Keratinocyte (primary cell): Measurements from ENCODE around the gene VTCN1. TPM values are rescaled to one million over a fixed set of nuclear protein-coding genes. Genes with fewer than 3 reads are reported as not detected.

Source experiments
- DNase-seq: peaks from one replicate; pipeline ENCODE4 v3.0.0-alpha.2; 2011; ENCODE audit warnings: low read depth, missing footprints, low spot score
- FAIRE-seq: peaks from 2 replicates; lab custom pipeline; 2011; peaks lifted over from hg19 to GRCh38; lab: Jason Lieb, UNC
- H2AFZ ChIP-seq: 2 replicates; pipeline ENCODE4 v1.6.0; 2012; ENCODE audit warnings: low read length, control low read depth, inconsistent platforms; ENCODE audit not compliant: control insufficient read depth
- H3K27ac ChIP-seq: 2 replicates; pipeline ENCODE4 v1.5.1; 2011; ENCODE audit warnings: low read length; ENCODE audit not compliant: control insufficient read depth, insufficient read depth
- H3K27me3 ChIP-seq: 3 replicates; pipeline ENCODE4 v1.6.0; 2011; ENCODE audit warnings: low read length; ENCODE audit not compliant: control insufficient read depth, insufficient read depth; ENCODE audit errors: extremely low read depth
- H3K36me3 ChIP-seq, 2 experiments: 2 replicates in 1 of 2; 3 replicates in 1 of 2; pipeline ENCODE4 v1.5.1; 2011; ENCODE audit warnings: low read length in 2 of 2, mild to moderate bottlenecking in 1 of 2; ENCODE audit not compliant: control insufficient read depth in 2 of 2, insufficient read depth in 2 of 2; ENCODE audit errors: extremely low read depth in 1 of 2
- H3K4me1 ChIP-seq: 3 replicates; pipeline ENCODE4 v1.5.1; 2011; ENCODE audit warnings: low read length; ENCODE audit not compliant: control insufficient read depth, insufficient read depth; ENCODE audit errors: extremely low read depth
- H3K4me2 ChIP-seq: 3 replicates; pipeline ENCODE4 v1.6.0; 2011; ENCODE audit warnings: low read depth, low read length; ENCODE audit not compliant: control insufficient read depth, insufficient read depth; ENCODE audit errors: extremely low read depth
- H3K4me3 ChIP-seq, 3 experiments: fragments of 200-600 bp in 1 of 3; sonication (generic) in 1 of 3; 2 replicates in 2 of 3; 3 replicates in 1 of 3; pipeline ENCODE4 v1.5.1; 2011 to 2016; ENCODE audit warnings: low read length in 3 of 3, mild to moderate bottlenecking in 3 of 3, control low read depth in 2 of 3, inconsistent platforms in 1 of 3, low read depth in 1 of 3, mixed read lengths in 1 of 3, mixed run types in 1 of 3, moderate library complexity in 1 of 3; ENCODE audit not compliant: control insufficient read depth in 2 of 3, insufficient read depth in 2 of 3; ENCODE audit errors: extremely low read depth in 1 of 3
- H3K79me2 ChIP-seq: 2 replicates; pipeline ENCODE4 v1.6.0; 2012; ENCODE audit warnings: low read length; ENCODE audit not compliant: control insufficient read depth, insufficient read depth
- H3K9ac ChIP-seq: 3 replicates; pipeline ENCODE4 v1.6.0; 2011; ENCODE audit warnings: low read length; ENCODE audit not compliant: control insufficient read depth, insufficient read depth; ENCODE audit errors: extremely low read depth
- H3K9me1 ChIP-seq: 3 replicates; pipeline ENCODE4 v1.6.0; 2011; ENCODE audit warnings: low read length; ENCODE audit not compliant: control insufficient read depth, insufficient read depth; ENCODE audit errors: extremely low read depth
- H3K9me3 ChIP-seq: 2 replicates; pipeline ENCODE4 v1.5.1; 2012; ENCODE audit warnings: low read depth, low read length; ENCODE audit not compliant: control insufficient read depth
- H4K20me1 ChIP-seq: 3 replicates; pipeline ENCODE4 v1.6.0; 2011; ENCODE audit warnings: low read length; ENCODE audit not compliant: control insufficient read depth, insufficient read depth; ENCODE audit errors: extremely low read depth
- EZH2 ChIP-seq: IDR thresholded peaks from one replicate; pipeline ENCODE4 v1.6.1; 2012; ENCODE audit warnings: inconsistent platforms, mild to moderate bottlenecking, low read length, moderate library complexity
- dilution Hi-C: fragments of 300-500 bp; cut with MboI; formaldehyde crosslinking; loops from one replicate; pipeline ENCODE4 v1.7.0; 2020; ENCODE audit warnings: low sequenced_read_pairs; ENCODE audit not compliant: extremely low pct_ligation_motif_present
- polyA plus RNA-seq, 5 experiments: library from polyadenylated mRNA; depleted of rRNA in 3 of 5; stranded (reverse) in 3 of 5; stranded (forward) in 1 of 5; unstranded in 1 of 5; fragments of >200 nt; gene quantifications; 1 replicate in 1 of 5; 2 replicates in 3 of 5; 3 replicates in 1 of 5; pipeline versions ENCODE4 v1.2.1 to v1.2.3, GENCODE V29; 2011 to 2012; ENCODE audit warnings: missing spikeins in 2 of 5, low read depth in 1 of 5, low replicate concordance in 1 of 5
- TF ChIP-seq, protein P1 (sequence below), 3 experiments: IDR thresholded peaks in 1 of 3; conservative IDR thresholded peaks in 1 of 3; optimal IDR thresholded peaks in 1 of 3; 2 replicates in 2 of 3; 3 replicates in 1 of 3; pipeline versions ENCODE3 to v1.5.1; 2011; ENCODE audit warnings: low read length in 3 of 3, mild to moderate bottlenecking in 3 of 3, moderate library complexity in 2 of 3, control low read depth in 1 of 3, inconsistent platforms in 1 of 3; ENCODE audit not compliant: insufficient read depth in 2 of 3; ENCODE audit errors: extremely low read depth in 1 of 3

The VTCN1 gene
- polyA plus RNA-seq, 1 donor (not counting 4 experiments of a cell fraction or from before 2014, with no cell fraction given), result not detected

DNA sequence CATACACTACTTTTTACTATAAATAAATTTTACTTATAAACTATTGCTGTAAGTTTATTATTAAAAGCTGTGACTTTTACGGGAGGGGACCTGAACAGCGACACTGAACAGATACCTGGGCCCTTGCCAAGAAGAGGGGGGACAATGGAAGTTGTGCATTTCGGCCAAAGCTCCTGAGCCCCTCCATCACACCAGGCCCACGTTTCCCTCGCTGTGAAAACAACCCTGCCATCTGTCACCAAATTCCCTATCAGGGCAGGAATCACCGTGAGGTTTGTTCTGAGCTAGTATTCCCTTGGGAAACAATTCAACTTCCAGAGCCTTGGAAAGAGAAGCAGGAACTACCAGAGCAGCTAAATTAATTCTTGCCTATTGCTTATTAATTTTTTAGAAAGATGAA lies 37.0 kb downstream of the VTCN1 start:
- no peaks in the 10 kb centered on the region for H3K79me2 ChIP-seq
- no peak for FAIRE-seq
- no peaks in the 10 kb centered on the region for H4K20me1 ChIP-seq
- TF ChIP-seq, protein P1, sequence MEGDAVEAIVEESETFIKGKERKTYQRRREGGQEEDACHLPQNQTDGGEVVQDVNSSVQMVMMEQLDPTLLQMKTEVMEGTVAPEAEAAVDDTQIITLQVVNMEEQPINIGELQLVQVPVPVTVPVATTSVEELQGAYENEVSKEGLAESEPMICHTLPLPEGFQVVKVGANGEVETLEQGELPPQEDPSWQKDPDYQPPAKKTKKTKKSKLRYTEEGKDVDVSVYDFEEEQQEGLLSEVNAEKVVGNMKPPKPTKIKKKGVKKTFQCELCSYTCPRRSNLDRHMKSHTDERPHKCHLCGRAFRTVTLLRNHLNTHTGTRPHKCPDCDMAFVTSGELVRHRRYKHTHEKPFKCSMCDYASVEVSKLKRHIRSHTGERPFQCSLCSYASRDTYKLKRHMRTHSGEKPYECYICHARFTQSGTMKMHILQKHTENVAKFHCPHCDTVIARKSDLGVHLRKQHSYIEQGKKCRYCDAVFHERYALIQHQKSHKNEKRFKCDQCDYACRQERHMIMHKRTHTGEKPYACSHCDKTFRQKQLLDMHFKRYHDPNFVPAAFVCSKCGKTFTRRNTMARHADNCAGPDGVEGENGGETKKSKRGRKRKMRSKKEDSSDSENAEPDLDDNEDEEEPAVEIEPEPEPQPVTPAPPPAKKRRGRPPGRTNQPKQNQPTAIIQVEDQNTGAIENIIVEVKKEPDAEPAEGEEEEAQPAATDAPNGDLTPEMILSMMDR (optimal IDR thresholded peaks at IDR 0.05 in 1 of 3, IDR thresholded peaks at IDR 0.05 in 1 of 3, conservative IDR thresholded peaks at IDR 0.05 in 1 of 3; ENCODE audit: extremely low read depth in 1 of 3, insufficient read depth in 2 of 3, low read length in 3 of 3), result no peak
- TF ChIP-seq EZH2, result no peak
- no peak overlapping the region for H3K4me2 ChIP-seq
- H2AFZ ChIP-seq, result no peak overlapping the region
- no peaks in the 10 kb centered on the region for H3K27me3 ChIP-seq
- no peaks in the 10 kb centered on the region for H3K36me3 ChIP-seq
- DNase-seq, result no peak
- no peaks in the 10 kb centered on the region for H3K9me1 ChIP-seq
- dilution Hi-C loops, result no loop called here
- H3K9me3 ChIP-seq, result no peaks in the 10 kb centered on the region
- H3K4me1 ChIP-seq, result no peaks in the 10 kb centered on the region
- H3K9ac ChIP-seq, result no peak overlapping the region
- H3K4me3 ChIP-seq, result no peak overlapping the region
- no peak overlapping the region for H3K27ac ChIP-seq

DNA sequence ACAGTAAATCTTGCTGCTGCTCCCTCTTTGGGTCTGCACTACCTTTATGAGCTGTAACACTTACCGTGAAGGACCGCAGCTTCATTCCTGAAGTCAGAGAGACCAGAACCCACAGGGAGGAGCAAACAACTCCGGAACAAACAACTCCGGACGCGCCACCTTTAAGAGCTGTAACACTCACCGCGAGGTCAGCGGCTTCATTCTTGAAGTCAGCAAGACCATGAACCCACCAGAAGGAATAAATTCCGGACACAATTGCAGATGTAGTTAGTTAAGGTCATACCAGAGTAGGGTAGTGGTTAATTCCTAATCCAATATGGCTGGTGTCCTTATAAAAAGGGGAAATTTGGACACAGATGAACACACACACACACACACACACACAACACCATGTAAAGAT lies 37.7 kb downstream of the VTCN1 start:
- TF ChIP-seq, protein P1 (optimal IDR thresholded peaks at IDR 0.05 in 1 of 3, IDR thresholded peaks at IDR 0.05 in 1 of 3, conservative IDR thresholded peaks at IDR 0.05 in 1 of 3; ENCODE audit: extremely low read depth in 1 of 3, insufficient read depth in 2 of 3, low read length in 3 of 3), result no peak
- TF ChIP-seq EZH2, result no peak
- no peak for DNase-seq
- dilution Hi-C loops, result no loop called here

More for the DNA sequence above, 37.7 kb downstream of the VTCN1 start:
- no peak overlapping the region for H3K9ac ChIP-seq
- no peaks in the 10 kb centered on the region for H3K79me2 ChIP-seq
- H3K4me2 ChIP-seq, result no peak overlapping the region
- H4K20me1 ChIP-seq, result no peaks in the 10 kb centered on the region
- no peaks in the 10 kb centered on the region for H3K4me1 ChIP-seq
- no peaks in the 10 kb centered on the region for H3K36me3 ChIP-seq
- no peak for FAIRE-seq
- H3K27ac ChIP-seq, result no peak overlapping the region
- no peaks in the 10 kb centered on the region for H3K27me3 ChIP-seq
- H3K4me3 ChIP-seq, result no peak overlapping the region
- H3K9me1 ChIP-seq, result no peaks in the 10 kb centered on the region
- no peaks in the 10 kb centered on the region for H3K9me3 ChIP-seq
- no peak overlapping the region for H2AFZ ChIP-seq
